Loucy (cell line): ENCODE results near the gene SETD2.
A peak's percentile ranks its signal among the peaks of the same experiment; 100 is the strongest.
"Not testable (repeated sequence)": the region's sequence is repeated elsewhere in the genome, so short reads cannot be mapped to it uniquely, and the experiment has no call there.

Experiments
- H2AFZ ChIP-seq: fragments of 200-600 bp; sonication (generic); 2 replicates; pipeline ENCODE4 v1.6.0; 2016; ENCODE audit warnings: antibody characterized with exemption, mild to moderate bottlenecking, low read length, moderate library complexity
- H3F3A ChIP-seq: fragments of 200-600 bp; 2 replicates; pipeline ENCODE4 v1.6.0; 2016; ENCODE audit warnings: antibody characterized with exemption, low read depth, mild to moderate bottlenecking
- H3K27me3 ChIP-seq: fragments of 200-600 bp; sonication (generic); 2 replicates; pipeline ENCODE4 v1.6.1; 2014; ENCODE audit warnings: low read length, mild to moderate bottlenecking; ENCODE audit not compliant: insufficient read depth, poor library complexity, severe bottlenecking
- H3K36me3 ChIP-seq: fragments of 200-600 bp; sonication (generic); 2 replicates; pipeline ENCODE4 v1.6.1; 2016; ENCODE audit warnings: low read length; ENCODE audit not compliant: insufficient read depth
- H3K4me1 ChIP-seq: fragments of 200-600 bp; sonication (generic); 2 replicates; pipeline ENCODE4 v1.5.1; 2014; ENCODE audit warnings: low read length, mild to moderate bottlenecking; ENCODE audit not compliant: insufficient read depth, poor library complexity, severe bottlenecking
- H3K4me2 ChIP-seq: fragments of 200-600 bp; sonication (generic); 2 replicates; pipeline ENCODE4 v1.6.0; 2014; ENCODE audit warnings: antibody characterized with exemption, low read length, low read depth, mild to moderate bottlenecking; ENCODE audit not compliant: poor library complexity, severe bottlenecking
- H3K4me3 ChIP-seq: fragments of 200-600 bp; sonication (generic); 2 replicates; pipeline ENCODE4 v1.5.1; 2014; ENCODE audit warnings: low read length, mild to moderate bottlenecking, mixed read lengths; ENCODE audit not compliant: poor library complexity, severe bottlenecking
- H3K79me2 ChIP-seq: fragments of 200-600 bp; sonication (generic); 2 replicates; pipeline ENCODE4 v1.6.1; 2014; ENCODE audit warnings: low read length; ENCODE audit not compliant: insufficient read depth
- H3K9ac ChIP-seq: fragments of 200-600 bp; sonication (generic); 2 replicates; pipeline ENCODE4 v1.6.0; 2014; ENCODE audit warnings: mild to moderate bottlenecking, low read depth, low read length, moderate library complexity; ENCODE audit not compliant: poor library complexity, severe bottlenecking
- H3K9me2 ChIP-seq: fragments of 200-600 bp; sonication (generic); replicated peaks from 2 replicates; pipeline ENCODE4 v1.6.1; 2016; ENCODE audit warnings: low read depth, low read length, mixed read lengths
- H3K9me3 ChIP-seq: fragments of 200-600 bp; sonication (generic); 2 replicates; pipeline ENCODE4 v1.6.1; 2014; ENCODE audit warnings: mild to moderate bottlenecking, antibody characterized with exemption, low read length, low read depth; ENCODE audit not compliant: insufficient read depth
- H4K20me1 ChIP-seq: fragments of 200-600 bp; sonication (generic); 2 replicates; pipeline ENCODE4 v1.6.0; 2014; ENCODE audit warnings: antibody characterized with exemption, low read length, mild to moderate bottlenecking; ENCODE audit not compliant: insufficient read depth, poor library complexity, severe bottlenecking
- CTCF ChIP-seq: fragments of 200-600 bp; sonication (generic); conservative IDR thresholded peaks from 2 replicates; pipeline ENCODE4 v1.5.1; 2014; ENCODE audit warnings: mild to moderate bottlenecking, antibody characterized with exemption, low read length
- EZH2phosphoT487 ChIP-seq: fragments of 200-600 bp; IDR thresholded peaks from 2 replicates; pipeline ENCODE4 v1.6.1; 2018; ENCODE audit warnings: antibody characterized with exemption, mild to moderate bottlenecking, moderate library complexity, borderline replicate concordance

Gene SETD2

GRCh38 chr3:47164007-47164881 is at the start of gene SETD2:
SETD2 (minus strand) TSS chr3:47164113; CDS start chr3:47163924, 189 bp downstream.
- Histone ChIP-seq H3K4me2 (peak within 1 kb of the TSS; percentile 93), H3F3A (0 out of 2 replicates have a peak, but pooled peaks cover 3% of the 10 kb centered on the region), H3K27me3 (no peaks in the 10 kb centered on the region), H2AFZ (peak within 1 kb of the TSS; percentile 91), H3K9ac (peak within 1 kb of the TSS; percentile 88), H3K9me2 (no peaks in the 10 kb centered on the region), H3K36me3 (no peaks in the 10 kb centered on the region), H4K20me1 (peaks cover 38% of the 10 kb centered on the region), H3K4me1 (peaks cover 43% of the 10 kb centered on the region), H3K79me2 (peaks cover 69% of the 10 kb centered on the region), H3K4me3 (peak within 1 kb of the TSS; percentile 97), H3K9me3 (no peaks in the 10 kb centered on the region)
- TF ChIP-seq CTCF (peak; percentile 38; the same call in 1 of the 2 replicates), EZH2phosphoT487 (no peak)

GRCh38 chr3:47210863-47211405 is 47.0 kb upstream of the SETD2 start:
- H4K20me1 ChIP-seq = no peaks in the 10 kb centered on the region
- H3K9me3 ChIP-seq = no peaks in the 10 kb centered on the region
- H2AFZ ChIP-seq = no peak overlapping the region
- H3K9me2 ChIP-seq = no peaks in the 10 kb centered on the region
- no peaks in the 10 kb centered on the region for H3K79me2 ChIP-seq
- TF ChIP-seq EZH2phosphoT487 = no peak
- TF ChIP-seq CTCF = no peak
- H3F3A ChIP-seq = no peaks in the 10 kb centered on the region
- H3K4me2 ChIP-seq = no peak overlapping the region
- no peak overlapping the region for H3K4me3 ChIP-seq
- H3K27me3 ChIP-seq = no peaks in the 10 kb centered on the region
- no peak overlapping the region for H3K9ac ChIP-seq
- no peaks in the 10 kb centered on the region for H3K4me1 ChIP-seq
- no peaks in the 10 kb centered on the region for H3K36me3 ChIP-seq

- not testable (repeated sequence) for H3K79me2 ChIP-seq, H3K4me1 ChIP-seq, H3F3A ChIP-seq, H2AFZ ChIP-seq, H3K9me3 ChIP-seq, H3K9ac ChIP-seq, H3K27me3 ChIP-seq, H3K4me2 ChIP-seq, H4K20me1 ChIP-seq, H3K4me3 ChIP-seq, H3K9me2 ChIP-seq, H3K36me3 ChIP-seq
Observed at GRCh38 chr3:47206022-47206421, 42.1 kb upstream of the SETD2 start.
